Upper lobe of left lung (tissue), 6 donors: ENCODE results near the gene NECAB3. TPM values are rescaled to one million over a fixed set of nuclear protein-coding genes. Genes with fewer than 3 reads are reported as not detected.
"Not testable (repeated sequence)": the region's sequence is repeated elsewhere in the genome, so short reads cannot be mapped to it uniquely, and the experiment has no call there.

Experiments
- ATAC-seq, 2 donors: fragments of 200-7000 bp; cut with Tn5 transposase; one replicate each; pipeline ENCODE4 v1.9.1; 2022; ENCODE audit warnings: mild to moderate bottlenecking in 2 of 2, moderate library complexity in 2 of 2; ENCODE audit not compliant: low FRiP score in 2 of 2
- DNase-seq, 2 donors: peaks; one replicate each; pipeline ENCODE4 v3.0.0-alpha.2; 2019 to 2020
- H3K27ac ChIP-seq, 4 donors: fragments of 200-600 bp; sonication (generic); one replicate each; pipeline ENCODE4 v1.5.1; 2016 to 2019
- H3K27me3 ChIP-seq, 4 donors: fragments of 200-600 bp; sonication (generic); one replicate each; pipeline ENCODE4 v1.5.1; 2017 to 2019
- H3K36me3 ChIP-seq, 4 donors: fragments of 200-600 bp; sonication (generic); one replicate each; pipeline ENCODE4 v1.5.1; 2016 to 2019
- H3K4me1 ChIP-seq, 4 donors: fragments of 200-600 bp; sonication (generic); one replicate each; pipeline ENCODE4 v1.5.1; 2018 to 2019
- H3K4me3 ChIP-seq, 4 donors: fragments of 200-600 bp; sonication (generic); one replicate each; pipeline ENCODE4 v1.5.1; 2017 to 2019; ENCODE audit warnings: mild to moderate bottlenecking in 2 of 4, moderate library complexity in 1 of 4
- H3K9me3 ChIP-seq, 4 donors: fragments of 200-600 bp; sonication (generic); one replicate each; pipeline ENCODE4 v1.5.1; 2018 to 2019
- EP300 ChIP-seq, 4 donors: sonication (generic); formaldehyde crosslinking; IDR thresholded peaks; one replicate each; pipeline ENCODE4 v1.5.1; 2017; ENCODE audit warnings: antibody characterized with exemption in 4 of 4, control low read depth in 2 of 4
- POLR2A ChIP-seq, 4 donors: fragments of 450-650 bp; IDR thresholded peaks; one replicate each; pipeline ENCODE4 v1.5.1; 2016 to 2017; ENCODE audit warnings: antibody characterized with exemption in 4 of 4, mild to moderate bottlenecking in 2 of 4
- POLR2AphosphoS5 ChIP-seq, 2 donors: sonication (generic); formaldehyde crosslinking; IDR thresholded peaks; one replicate each; pipeline ENCODE4 v1.5.1; 2017; ENCODE audit warnings: antibody characterized with exemption in 2 of 2
- WGBS, 2 donors: methylation state at CpG; one replicate each; pipeline ENCODE4 v1.1.5; 2017 to 2018; 5-methylcytosine and 5-hydroxymethylcytosine counted together
- total RNA-seq, 6 donors: library from RNA; depleted of rRNA in 4 of 6; stranded (reverse); fragments of >200 nt in 4 of 6; gene quantifications; one replicate each; pipeline versions ENCODE4 v1.1.0 to v1.2.1, GENCODE V29; 2016 to 2021
- TF ChIP-seq, protein P1 (sequence below), 6 experiments: fragments of 450-650 bp in 4 of 6; fragments of 200-600 bp in 2 of 6; sonication (generic) in 2 of 6; IDR thresholded peaks; one replicate each; pipeline ENCODE4 v1.5.1; 2016 to 2019; ENCODE audit warnings: antibody characterized with exemption in 6 of 6
- donor health status: DM: no; HTN: no; CAD: no; lungs with moderate emphysema.
- donor health status: DM: no; HTN: yes; CAD: no; lungs with severe emphysema.

NECAB3 gene
- total RNA-seq, 6 donors from 2014 or later = 43.4 to 309 (median 90.6) TPM

DNA sequence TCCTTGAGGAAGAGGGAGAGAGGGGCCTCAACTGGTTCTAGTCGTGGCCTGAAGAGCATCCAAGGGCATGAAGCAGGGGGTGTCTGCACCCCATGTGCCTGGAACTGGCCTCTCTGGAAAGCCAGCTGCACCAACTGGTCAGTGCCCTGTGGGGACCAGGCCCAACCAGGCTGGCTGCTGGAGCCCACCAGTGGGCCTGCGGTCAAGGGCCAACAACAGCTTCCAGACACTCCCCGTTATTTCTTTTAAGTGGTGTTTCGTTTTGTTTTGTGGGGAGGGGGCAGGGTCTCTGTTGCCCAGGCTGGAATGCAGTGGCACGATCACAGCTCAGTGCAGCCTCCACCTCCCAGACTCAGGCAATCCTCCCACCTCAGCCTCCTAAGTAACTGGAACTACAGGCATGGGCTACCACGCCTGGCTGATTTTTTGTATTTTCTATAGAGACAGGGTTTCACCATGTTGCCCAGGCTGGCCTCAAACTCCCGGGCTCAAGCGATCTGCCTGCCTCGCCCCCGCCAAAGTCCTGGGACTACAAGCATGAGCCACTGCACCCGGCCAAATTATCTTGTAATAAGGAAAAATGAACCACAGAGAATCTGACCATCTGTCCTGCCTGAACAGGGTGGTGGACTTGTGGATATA lies 24.0 kb downstream of the NECAB3 start:
- no peak for ATAC-seq

DNA sequence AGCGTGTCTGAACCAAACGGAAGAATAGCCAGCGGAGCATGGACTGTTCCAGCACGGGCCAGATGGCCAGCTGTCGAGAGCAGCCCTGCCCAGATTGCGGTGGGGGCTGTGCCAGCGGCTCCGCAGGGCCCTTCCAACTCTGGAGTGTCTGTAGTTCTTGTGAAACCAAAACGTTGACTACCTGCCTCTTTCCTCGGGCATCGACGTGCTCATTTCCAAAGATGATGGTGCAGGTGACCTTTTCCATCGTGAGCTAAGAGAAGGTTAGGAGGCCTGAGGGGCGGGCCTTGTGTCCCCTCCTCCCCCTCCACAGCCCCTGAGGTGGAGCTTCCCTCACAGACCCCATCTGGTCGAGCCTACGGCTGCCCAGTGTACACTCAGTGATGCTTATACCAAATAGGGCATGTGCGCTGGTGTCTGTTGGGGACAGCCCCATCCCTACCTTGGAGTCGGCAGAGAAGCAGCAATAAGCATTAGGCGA lies 25.0 kb downstream of the NECAB3 start:
- 51 to 59% methylated on average over 5 to 19 of the region's 19 CpGs for WGBS, 2 donors
- TF ChIP-seq EP300 (IDR thresholded peaks at IDR 0.05) (no peak), POLR2AphosphoS5 (IDR thresholded peaks at IDR 0.05) (no peak), POLR2A (IDR thresholded peaks at IDR 0.05) (no peak)
- TF ChIP-seq, protein P1, sequence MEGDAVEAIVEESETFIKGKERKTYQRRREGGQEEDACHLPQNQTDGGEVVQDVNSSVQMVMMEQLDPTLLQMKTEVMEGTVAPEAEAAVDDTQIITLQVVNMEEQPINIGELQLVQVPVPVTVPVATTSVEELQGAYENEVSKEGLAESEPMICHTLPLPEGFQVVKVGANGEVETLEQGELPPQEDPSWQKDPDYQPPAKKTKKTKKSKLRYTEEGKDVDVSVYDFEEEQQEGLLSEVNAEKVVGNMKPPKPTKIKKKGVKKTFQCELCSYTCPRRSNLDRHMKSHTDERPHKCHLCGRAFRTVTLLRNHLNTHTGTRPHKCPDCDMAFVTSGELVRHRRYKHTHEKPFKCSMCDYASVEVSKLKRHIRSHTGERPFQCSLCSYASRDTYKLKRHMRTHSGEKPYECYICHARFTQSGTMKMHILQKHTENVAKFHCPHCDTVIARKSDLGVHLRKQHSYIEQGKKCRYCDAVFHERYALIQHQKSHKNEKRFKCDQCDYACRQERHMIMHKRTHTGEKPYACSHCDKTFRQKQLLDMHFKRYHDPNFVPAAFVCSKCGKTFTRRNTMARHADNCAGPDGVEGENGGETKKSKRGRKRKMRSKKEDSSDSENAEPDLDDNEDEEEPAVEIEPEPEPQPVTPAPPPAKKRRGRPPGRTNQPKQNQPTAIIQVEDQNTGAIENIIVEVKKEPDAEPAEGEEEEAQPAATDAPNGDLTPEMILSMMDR (IDR thresholded peaks at IDR 0.05) = no peak
- Histone ChIP-seq H3K9me3 (no peaks in the 10 kb centered on the region), H3K27me3 (no peaks in the 10 kb centered on the region), H3K36me3 (peaks cover 8 to 18% (median 12%) of the 10 kb centered on the region in 4 donors), H3K4me3 (no peak overlapping the region), H3K27ac (peak overlapping the region in 3 of 4 donors; percentile 3 to 52 (median 34)), H3K4me1 (peaks cover 18 to 40% (median 34%) of the 10 kb centered on the region in 4 donors)
- ATAC-seq = peak; percentile 58 to 77
- peak; percentile 79 to 91 for DNase-seq

More for the DNA sequence above, 24.0 kb downstream of the NECAB3 start:
- Histone ChIP-seq H3K4me3 (no peak overlapping the region), H3K27ac (no peak overlapping the region), H3K36me3 (peaks cover 0 to 8% (median 3%) of the 10 kb centered on the region in 4 donors), H3K27me3 (no peaks in the 10 kb centered on the region), H3K4me1 (peaks cover 18 to 49% (median 43%) of the 10 kb centered on the region in 4 donors), H3K9me3 (no peaks in the 10 kb centered on the region)
- no peak for DNase-seq
- TF ChIP-seq, protein P1 (IDR thresholded peaks at IDR 0.05) = no peak
- no peak for TF ChIP-seq POLR2AphosphoS5 (IDR thresholded peaks at IDR 0.05)
- TF ChIP-seq EP300 (IDR thresholded peaks at IDR 0.05) = no peak
- TF ChIP-seq POLR2A (IDR thresholded peaks at IDR 0.05) = no peak
- 83 to 84% methylated on average over 11 of the region's 11 CpGs for WGBS, 2 donors

DNA sequence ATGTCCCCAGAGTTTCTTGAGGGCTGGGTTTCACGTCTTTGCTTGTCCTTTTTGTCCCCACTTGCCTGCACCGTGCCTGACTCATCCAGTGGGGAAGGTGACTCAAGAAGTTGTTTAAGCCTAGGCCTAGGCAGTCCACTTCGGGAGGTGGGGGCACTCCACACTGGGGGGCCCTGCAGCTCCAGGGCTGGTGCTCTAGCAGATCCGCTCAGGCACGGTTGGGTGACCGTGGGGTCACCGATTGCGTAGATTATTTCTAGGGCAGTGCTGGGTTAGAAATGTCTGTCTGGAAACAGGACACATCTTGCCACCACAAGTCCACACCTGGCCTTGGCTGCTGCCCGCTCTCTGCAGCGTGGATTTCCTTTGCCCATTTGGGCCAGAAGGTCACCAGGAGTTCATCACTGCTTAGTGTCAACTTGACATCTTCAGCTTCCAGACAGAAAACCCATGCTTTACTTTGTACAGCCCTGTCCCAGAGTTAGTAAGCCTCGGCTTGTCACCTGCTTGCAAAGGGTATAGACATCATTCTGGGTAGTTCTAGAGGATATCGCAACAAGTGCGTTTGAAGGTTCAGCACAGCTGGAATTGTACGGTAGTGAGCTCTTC lies 25.7 kb downstream of the NECAB3 start:
- Histone ChIP-seq H3K36me3 (peaks cover 9 to 23% (median 16%) of the 10 kb centered on the region in 4 donors), H3K27me3 (no peaks in the 10 kb centered on the region), H3K27ac (peak overlapping the region in 2 of 4 donors; percentile 3 to 30), H3K9me3 (no peaks in the 10 kb centered on the region), H3K4me1 (peaks cover 18 to 33% (median 29%) of the 10 kb centered on the region in 4 donors), H3K4me3 (no peak overlapping the region)
- DNase-seq (no peak), ATAC-seq (peak in 1 of 2 donors; percentile 3)
- no peak for TF ChIP-seq EP300 (IDR thresholded peaks at IDR 0.05)
- TF ChIP-seq, protein P1 (IDR thresholded peaks at IDR 0.05) = no peak
- TF ChIP-seq POLR2A (IDR thresholded peaks at IDR 0.05) = no peak
- no peak for TF ChIP-seq POLR2AphosphoS5 (IDR thresholded peaks at IDR 0.05)
- WGBS, 2 donors = 78 to 80% methylated on average over 11 to 14 of the region's 14 CpGs

DNA sequence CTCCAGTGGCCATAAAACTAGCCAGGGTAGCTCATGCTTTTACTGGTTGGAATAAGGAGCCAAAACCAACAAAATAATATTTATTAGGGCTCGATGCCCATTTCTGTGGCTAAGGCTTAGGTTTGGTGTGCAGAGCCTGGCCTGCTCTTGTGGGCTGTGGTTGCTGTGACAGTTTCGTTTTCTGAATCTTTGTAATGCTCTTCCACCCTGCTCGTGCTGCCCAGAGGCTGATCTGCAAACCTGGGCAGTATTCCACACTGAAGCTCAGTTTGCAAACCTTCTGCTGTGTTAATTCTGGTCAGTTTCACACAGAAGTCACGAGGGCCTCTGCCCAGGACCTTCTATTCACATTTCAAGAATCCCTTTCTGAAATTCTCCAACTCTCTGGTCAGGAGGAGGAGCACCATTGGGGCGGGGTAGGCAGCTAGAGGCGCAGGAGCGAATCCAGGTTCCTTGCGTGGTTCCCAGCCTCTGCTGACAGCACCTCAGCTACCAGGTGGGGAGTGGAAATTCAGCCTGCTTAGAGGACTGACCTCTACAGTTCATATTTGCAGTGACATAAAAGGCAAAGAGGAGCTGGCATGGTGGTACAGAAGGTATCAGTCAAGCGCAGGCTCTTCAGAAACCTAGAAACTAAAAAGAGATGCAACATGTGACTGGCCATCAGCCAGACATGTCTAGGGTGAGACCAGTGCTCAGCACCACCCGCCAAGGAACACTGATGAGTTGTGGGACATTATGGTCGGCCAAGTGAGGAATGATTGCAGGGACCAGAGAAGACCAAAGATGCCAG lies 26.4 kb downstream of the NECAB3 start:
- no peak for TF ChIP-seq POLR2A (IDR thresholded peaks at IDR 0.05)
- TF ChIP-seq POLR2AphosphoS5 (IDR thresholded peaks at IDR 0.05) = no peak
- no peak for TF ChIP-seq EP300 (IDR thresholded peaks at IDR 0.05)
- TF ChIP-seq, protein P1 (IDR thresholded peaks at IDR 0.05) = no peak
- no peaks in the 10 kb centered on the region for H3K9me3 ChIP-seq
- no peak overlapping the region for H3K4me3 ChIP-seq
- peaks cover 9 to 29% (median 17%) of the 10 kb centered on the region in 4 donors for H3K36me3 ChIP-seq
- no peak for DNase-seq
- ATAC-seq = peak; percentile 54 to 56
- H3K27me3 ChIP-seq = no peaks in the 10 kb centered on the region
- peaks cover 12 to 29% (median 24%) of the 10 kb centered on the region in 4 donors for H3K4me1 ChIP-seq
- H3K27ac ChIP-seq = peak overlapping the region in 3 of 4 donors; percentile 8 to 39 (median 30)
- WGBS, 2 donors = 65 to 66% methylated on average over 11 of the region's 11 CpGs

DNA sequence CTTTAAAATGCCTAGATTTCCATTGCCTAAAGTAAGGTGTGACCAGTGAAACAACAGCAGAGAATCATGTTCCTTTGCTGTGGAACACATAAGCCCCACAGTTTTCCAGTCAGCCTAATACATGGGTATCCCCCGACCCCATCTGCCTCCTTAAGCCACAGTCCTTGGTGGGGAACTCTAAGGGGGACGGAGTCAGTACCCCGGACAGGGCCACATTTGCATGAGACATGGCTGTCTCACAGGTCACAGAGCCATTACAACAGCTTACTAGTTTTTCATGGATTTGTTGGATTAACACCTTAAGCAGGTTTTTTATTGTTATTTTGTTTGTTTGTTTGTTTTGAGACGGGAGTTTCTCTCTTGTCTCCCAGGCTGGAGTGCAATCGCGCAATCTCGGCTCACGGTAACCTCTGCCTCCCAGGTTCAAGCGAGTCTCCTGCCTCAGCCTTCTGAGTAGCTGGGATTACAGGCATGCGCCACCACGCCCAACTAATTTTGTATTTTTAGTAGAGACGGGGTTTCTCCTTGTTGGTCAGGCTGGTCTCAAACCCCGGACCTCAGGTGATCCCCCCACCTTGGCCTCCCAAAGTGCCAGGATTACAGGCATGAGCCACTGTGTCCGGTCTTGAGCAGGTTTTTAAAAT lies 27.1 kb downstream of the NECAB3 start:
- H3K9me3 ChIP-seq, ATAC-seq, DNase-seq, H3K4me3 ChIP-seq, H3K27me3 ChIP-seq: not testable (repeated sequence)
- Histone ChIP-seq H3K4me1 (peaks cover 12 to 29% (median 24%) of the 10 kb centered on the region in 4 donors), H3K27ac (peak overlapping the region in 2 of 4 donors; percentile 8 to 39), H3K36me3 (peaks cover 9 to 36% (median 19%) of the 10 kb centered on the region in 4 donors)
- WGBS, 2 donors = 77 to 78% methylated on average over 14 of the region's 14 CpGs
